Measurements from ENCODE around the gene PRKAG2.

- TF ChIP-seq POLR2A (IDR thresholded peaks at IDR 0.05; ENCODE audit: low read depth, low read length) = no peak
- TF ChIP-seq POLR2AphosphoS5 (IDR thresholded peaks at IDR 0.05; ENCODE audit: low read depth, low read length) = no peak
- no peak for TF ChIP-seq TAF1 (IDR thresholded peaks at IDR 0.05; ENCODE audit: low read depth, low read length)
- TF ChIP-seq SPI1 (IDR thresholded peaks at IDR 0.05; ENCODE audit: low read depth, low read length) = no peak
- TF ChIP-seq PAX5 (IDR thresholded peaks at IDR 0.05; ENCODE audit: insufficient read depth, low read length, severe bottlenecking) = no peak
Observed at GRCh38 chr7:151836927-151837205, 40.0 kb downstream of the PRKAG2 start.

Measured in GM12891 (cell line).